Measurements from ENCODE around the gene CTNND2.

CTNND2 gene

GRCh38 chr5:11150976-11151375 lies 753.3 kb downstream of the CTNND2 start:
- no peak for FAIRE-seq
- no peak for DNase-seq (ENCODE audit: insufficient read length, low spot score)

GRCh38 chr5:11148810-11149539 lies 755.3 kb downstream of the CTNND2 start:
- DNase-seq (ENCODE audit: insufficient read length, low spot score) (no peak), FAIRE-seq (no peak)
- TF ChIP-seq CTCF (IDR thresholded peaks at IDR 0.05; ENCODE audit: insufficient read depth, missing control alignments), result no peak

More at GRCh38 chr5:11150976-11151375, 753.3 kb downstream of the CTNND2 start:
- TF ChIP-seq CTCF (IDR thresholded peaks at IDR 0.05; ENCODE audit: insufficient read depth, missing control alignments), result no peak

GRCh38 chr5:11146171-11146570 lies 758.1 kb downstream of the CTNND2 start:
- DNase-seq (ENCODE audit: insufficient read length, low spot score) (no peak), FAIRE-seq (no peak)
- TF ChIP-seq CTCF (IDR thresholded peaks at IDR 0.05; ENCODE audit: insufficient read depth, missing control alignments), result no peak

GRCh38 chr5:11143456-11144267 lies 760.6 kb downstream of the CTNND2 start:
- FAIRE-seq (no peak), DNase-seq (ENCODE audit: insufficient read length, low spot score) (no peak)
- TF ChIP-seq CTCF (IDR thresholded peaks at IDR 0.05; ENCODE audit: insufficient read depth, missing control alignments), result no peak

GRCh38 chr5:11139217-11139865 lies 764.9 kb downstream of the CTNND2 start:
- FAIRE-seq, result no peak
- no peak for TF ChIP-seq CTCF (IDR thresholded peaks at IDR 0.05; ENCODE audit: insufficient read depth, missing control alignments)
- DNase-seq (ENCODE audit: insufficient read length, low spot score), result no peak

- TF ChIP-seq CTCF (IDR thresholded peaks at IDR 0.05; ENCODE audit: insufficient read depth, missing control alignments), result no peak
- DNase-seq (ENCODE audit: insufficient read length, low spot score) (no peak), FAIRE-seq (no peak)
Observed at GRCh38 chr5:11130131-11130530, 774.1 kb downstream of the CTNND2 start.

Data from D721Med (cell line).